Prostate gland (tissue), 2 donors: ENCODE results near the gene PAXX. TPM values are rescaled to one million over a fixed set of nuclear protein-coding genes. Genes with fewer than 3 reads are reported as not detected.
"Not testable (repeated sequence)": the region's sequence is repeated elsewhere in the genome, so short reads cannot be mapped to it uniquely, and the experiment has no call there.

Source experiments
- DNase-seq: peaks from one replicate; pipeline ENCODE4 v3.0.0-alpha.2; 2019; ENCODE audit warnings: low spot score
- H3K27ac ChIP-seq, 2 donors: fragments of 200-600 bp; sonication (generic); 2 replicates each; pipeline ENCODE4 v1.5.1; 2017 to 2019
- H3K27me3 ChIP-seq: fragments of 200-600 bp; sonication (generic); replicated peaks from 2 replicates; pipeline ENCODE4 v1.5.1; 2019; ENCODE audit not compliant: insufficient read depth
- H3K36me3 ChIP-seq, 2 donors: fragments of 200-600 bp; sonication (generic); 1 replicate in 1 of 2; 2 replicates in 1 of 2; pipeline versions ENCODE4 v1.5.1 to v1.8.1; 2017 to 2019
- H3K4me1 ChIP-seq: fragments of 200-600 bp; sonication (generic); replicated peaks from 2 replicates; pipeline ENCODE4 v1.5.1; 2019
- H3K4me3 ChIP-seq, 2 donors: fragments of 200-600 bp; sonication (generic); 2 replicates each; pipeline ENCODE4 v1.5.1; 2017 to 2019
- H3K9me3 ChIP-seq: fragments of 200-600 bp; sonication (generic); 2 replicates; pipeline ENCODE4 v1.5.1; 2017
- CTCF ChIP-seq, 4 experiments: fragments of 200-600 bp in 2 of 4; fragments of 450-650 bp in 2 of 4; sonication (generic) in 2 of 4; IDR thresholded peaks; 1 replicate in 3 of 4; 2 replicates in 1 of 4; pipeline ENCODE4 v1.5.1; 2016 to 2019; ENCODE audit warnings: antibody characterized with exemption in 4 of 4, mild to moderate bottlenecking in 2 of 4, moderate library complexity in 2 of 4
- POLR2A ChIP-seq: fragments of 450-650 bp; IDR thresholded peaks from one replicate; pipeline ENCODE4 v1.6.1; 2016; ENCODE audit warnings: antibody characterized with exemption, mild to moderate bottlenecking
- POLR2AphosphoS5 ChIP-seq: sonication (generic); formaldehyde crosslinking; IDR thresholded peaks from one replicate; pipeline ENCODE4 v1.6.1; 2017; ENCODE audit warnings: antibody characterized with exemption
- WGBS: methylation state at CpG from one replicate; pipeline ENCODE4 v1.1.5; 2018; 5-methylcytosine and 5-hydroxymethylcytosine counted together
- intact Hi-C: fragments of 100-400 bp; cut with DNase I; formaldehyde crosslinking; loops from one replicate; pipeline ENCODE4 v1.14.2; 2022
- total RNA-seq, 2 donors: library from RNA; depleted of rRNA; stranded (reverse); fragments of >200 nt; gene quantifications; one replicate each; pipeline ENCODE4 v1.1.0, GENCODE V29; 2016

Gene PAXX
- total RNA-seq, 2 donors from 2014 or later, result 61.6 to 71.8 TPM

GRCh38 chr9:137032858-137033257 lies 40.6 kb downstream of the PAXX start:
- H3K27me3 ChIP-seq, result no peaks in the 10 kb centered on the region
- no peaks in the 10 kb centered on the region for H3K9me3 ChIP-seq
- H3K36me3 ChIP-seq, result no peaks in the 10 kb centered on the region
- 81% methylated on average over 10 of the region's 10 CpGs for WGBS
- DNase-seq, result no peak
- H3K4me1 ChIP-seq, result peaks cover 18% of the 10 kb centered on the region
- TF ChIP-seq CTCF (IDR thresholded peaks at IDR 0.05), result no peak
- no peak for TF ChIP-seq POLR2AphosphoS5
- no peak for TF ChIP-seq POLR2A
- intact Hi-C loops, result loop anchor here (5.0 kb wide), 1 partner anchor 81 kb away; the partner anchor contains the start of gene LCN12
- H3K27ac ChIP-seq, result no peak overlapping the region
- H3K4me3 ChIP-seq, result no peak overlapping the region

- H3K27me3 ChIP-seq, H3K27ac ChIP-seq, H3K4me3 ChIP-seq: not testable (repeated sequence)
Measured at GRCh38 chr9:137033481-137033880, 41.3 kb downstream of the PAXX start.

GRCh38 chr9:137034039-137034708 lies 42.0 kb downstream of the PAXX start:
- DNase-seq, result no peak
- intact Hi-C loops, result loop anchor here (5.0 kb wide), 1 partner anchor 82 kb away; the partner anchor contains the start of gene LCN12
- H3K4me3 ChIP-seq, result no peak overlapping the region
- peaks cover 9% of the 10 kb centered on the region for H3K4me1 ChIP-seq
- WGBS, result 47% methylated on average over 13 of the region's 15 CpGs
- no peaks in the 10 kb centered on the region for H3K27me3 ChIP-seq
- peaks cover 0 to 2% of the 10 kb centered on the region in 2 donors for H3K36me3 ChIP-seq
- H3K9me3 ChIP-seq, result no peaks in the 10 kb centered on the region
- H3K27ac ChIP-seq, result no peak overlapping the region
- peak in 1 of 4 experiments; percentile 4 for TF ChIP-seq CTCF (IDR thresholded peaks at IDR 0.05)
- TF ChIP-seq POLR2A, result no peak
- TF ChIP-seq POLR2AphosphoS5, result no peak

More at GRCh38 chr9:137033481-137033880, 41.3 kb downstream of the PAXX start:
- not testable (repeated sequence) for H3K36me3 ChIP-seq, H3K9me3 ChIP-seq, DNase-seq
- peaks cover 16% of the 10 kb centered on the region for H3K4me1 ChIP-seq
- intact Hi-C loops, result loop anchor here (5.0 kb wide), 1 partner anchor 81 kb away; the partner anchor contains the start of gene LCN12
- 97% methylated on average over 5 of the region's 5 CpGs for WGBS

GRCh38 chr9:137034709-137035506 lies 42.7 kb downstream of the PAXX start:
- Histone ChIP-seq H3K4me3 (no peak overlapping the region), H3K27ac (peak overlapping the region in 1 of 2 donors; percentile 45), H3K36me3 (peaks cover 0 to 5% of the 10 kb centered on the region in 2 donors), H3K4me1 (peaks cover 8% of the 10 kb centered on the region), H3K27me3 (no peaks in the 10 kb centered on the region), H3K9me3 (no peaks in the 10 kb centered on the region)
- WGBS, result 16% methylated on average over 19 of the region's 24 CpGs
- DNase-seq, result peak; percentile 68
- intact Hi-C loops, result loop anchor here (5.0 kb wide), 3 partner anchors 83 to 248 kb away; partner anchors contain the start of genes AJM1 and LCN12
- TF ChIP-seq CTCF (IDR thresholded peaks at IDR 0.05) (peak; percentile 74 to 94 (median 90)), POLR2A (no peak), POLR2AphosphoS5 (peak; percentile 65)

- intact Hi-C loops, result loop anchor here (5.0 kb wide), 2 partner anchors 193 to 248 kb away; partner anchors contain the start of gene AJM1
- WGBS, result 15% methylated on average over 9 of the region's 9 CpGs
- H3K4me3 ChIP-seq, result no peak overlapping the region
- H3K36me3 ChIP-seq, result peaks cover 4 to 5% of the 10 kb centered on the region in 2 donors
- no peak for DNase-seq
- H3K4me1 ChIP-seq, result peaks cover 8% of the 10 kb centered on the region
- no peaks in the 10 kb centered on the region for H3K9me3 ChIP-seq
- no peaks in the 10 kb centered on the region for H3K27me3 ChIP-seq
- no peak for TF ChIP-seq CTCF (IDR thresholded peaks at IDR 0.05)
- TF ChIP-seq POLR2AphosphoS5, result no peak
- TF ChIP-seq POLR2A, result no peak
- no peak overlapping the region for H3K27ac ChIP-seq
Measured at GRCh38 chr9:137035507-137035834, 43.2 kb downstream of the PAXX start.
